ENCODE results near the gene MAGEF1.

The MAGEF1 gene

DNA sequence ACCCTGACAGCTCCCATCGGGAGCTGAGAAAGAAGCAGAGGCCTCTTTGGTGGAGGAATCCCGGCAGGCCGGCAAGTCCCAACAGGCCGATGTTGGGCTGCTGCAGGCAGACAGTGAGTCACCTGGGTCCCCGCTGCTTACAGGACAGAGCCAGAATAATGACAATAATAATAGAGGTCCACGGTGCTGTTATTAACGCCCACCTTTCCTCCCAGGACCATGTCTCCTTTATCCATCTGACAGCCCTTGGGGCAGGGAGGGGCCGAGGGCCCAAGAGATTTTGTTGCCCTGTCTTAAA, 29.3 kb upstream of the MAGEF1 start:
- TF ChIP-seq TAF1 (IDR thresholded peaks at IDR 0.05; ENCODE audit: borderline replicate concordance, insufficient read depth, low read length) (no peak), FOXP2 (optimal IDR thresholded peaks at IDR 0.05; ENCODE audit: borderline replicate concordance, extremely low read depth, extremely low read length, insufficient read depth) (no peak), REST (IDR thresholded peaks at IDR 0.05; ENCODE audit: insufficient read depth in 1 of 2, low read depth in 2 of 2, low read length in 2 of 2) (no peak), POLR2AphosphoS5 (IDR thresholded peaks at IDR 0.05; ENCODE audit: low read depth, low read length) (no peak), SIN3A (IDR thresholded peaks at IDR 0.05; ENCODE audit: borderline replicate concordance, insufficient read depth, low read length) (no peak)

DNA sequence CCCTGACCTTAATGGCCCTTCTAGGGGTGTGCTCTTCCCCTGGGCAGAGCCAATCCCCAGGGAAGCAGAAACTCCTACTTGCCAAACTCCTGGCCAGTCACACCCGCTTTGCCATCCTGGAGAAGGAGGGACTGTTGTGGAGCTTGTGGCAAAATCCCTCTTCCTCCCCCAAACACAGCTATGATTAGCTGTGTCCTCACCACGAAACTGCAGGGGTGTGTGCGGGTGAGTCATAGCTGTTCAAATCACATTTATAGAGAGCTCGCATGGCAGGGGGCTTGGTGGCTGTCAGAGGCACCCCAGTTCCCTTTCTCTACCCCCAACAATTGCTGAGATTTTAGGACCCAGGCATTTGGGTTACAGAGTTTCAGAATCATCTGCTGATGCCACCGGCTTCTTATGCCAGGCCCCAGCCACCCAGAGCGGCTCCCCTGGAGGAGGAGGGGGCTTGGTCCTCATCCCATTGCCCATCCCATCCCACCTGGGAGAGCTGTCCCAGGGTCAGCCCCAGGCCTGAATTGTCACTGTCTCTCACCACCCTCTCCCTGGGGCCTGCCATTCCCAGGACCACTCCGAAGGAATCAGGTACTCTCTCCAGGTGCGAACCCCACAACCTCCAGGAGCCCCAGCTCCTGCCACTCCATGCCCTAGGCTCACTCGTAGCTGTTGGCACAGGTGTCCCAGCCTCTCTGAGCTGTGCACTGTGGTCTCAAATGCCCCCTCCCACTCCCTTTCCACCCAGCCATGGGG, 28.8 kb upstream of the MAGEF1 start:
- TF ChIP-seq REST (IDR thresholded peaks at IDR 0.05; ENCODE audit: insufficient read depth in 1 of 2, low read depth in 2 of 2, low read length in 2 of 2), result no peak
- TF ChIP-seq FOXP2 (optimal IDR thresholded peaks at IDR 0.05; ENCODE audit: borderline replicate concordance, extremely low read depth, extremely low read length, insufficient read depth), result no peak
- no peak for TF ChIP-seq TAF1 (IDR thresholded peaks at IDR 0.05; ENCODE audit: borderline replicate concordance, insufficient read depth, low read length)
- TF ChIP-seq SIN3A (IDR thresholded peaks at IDR 0.05; ENCODE audit: borderline replicate concordance, insufficient read depth, low read length), result no peak
- TF ChIP-seq POLR2AphosphoS5 (IDR thresholded peaks at IDR 0.05; ENCODE audit: low read depth, low read length), result no peak

DNA sequence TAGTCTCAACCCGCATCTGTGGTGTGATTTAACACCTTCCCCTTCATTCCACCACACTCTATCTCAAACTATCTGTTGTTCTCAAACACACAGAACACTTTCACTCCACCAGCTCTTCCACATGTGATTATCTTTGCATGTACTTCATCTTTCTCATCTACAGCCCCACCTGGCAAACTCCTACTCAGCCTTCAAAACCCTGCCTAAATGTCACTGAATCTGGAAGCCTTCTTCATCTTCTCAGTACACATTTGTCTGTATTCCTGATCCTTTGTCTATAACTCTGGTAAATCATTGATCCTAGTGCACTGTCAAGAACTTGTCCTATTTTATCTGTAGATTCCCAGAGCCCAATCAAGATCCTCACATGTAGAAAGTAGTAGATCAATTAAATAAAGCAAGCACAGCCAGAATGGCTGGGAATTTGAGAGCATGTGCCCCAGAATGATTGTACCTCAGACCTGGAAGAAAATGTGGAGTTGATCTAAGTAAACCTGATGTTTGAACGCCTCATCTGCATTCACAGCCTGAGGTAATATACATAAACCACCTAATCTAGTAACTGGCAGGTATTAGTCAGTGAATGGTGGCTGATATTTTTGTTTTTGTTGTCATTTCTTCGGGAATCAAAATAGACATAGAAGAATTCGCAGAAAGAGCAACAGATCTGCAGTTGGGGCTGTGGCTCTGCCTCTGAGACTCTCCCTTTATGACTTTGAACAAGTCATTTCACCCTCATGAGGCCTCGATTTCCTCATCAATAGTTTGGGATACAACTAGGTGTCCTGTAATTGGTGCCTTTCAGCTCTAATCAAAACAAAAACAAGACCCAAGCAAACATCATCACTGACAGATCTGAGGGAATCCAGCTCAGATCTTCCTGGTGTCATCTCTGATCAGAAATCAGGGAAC, 28.0 kb upstream of the MAGEF1 start:
- no peak for TF ChIP-seq FOXP2 (optimal IDR thresholded peaks at IDR 0.05; ENCODE audit: borderline replicate concordance, extremely low read depth, extremely low read length, insufficient read depth)
- TF ChIP-seq SIN3A (IDR thresholded peaks at IDR 0.05; ENCODE audit: borderline replicate concordance, insufficient read depth, low read length), result no peak
- TF ChIP-seq POLR2AphosphoS5 (IDR thresholded peaks at IDR 0.05; ENCODE audit: low read depth, low read length), result no peak
- no peak for TF ChIP-seq TAF1 (IDR thresholded peaks at IDR 0.05; ENCODE audit: borderline replicate concordance, insufficient read depth, low read length)
- TF ChIP-seq REST (IDR thresholded peaks at IDR 0.05; ENCODE audit: insufficient read depth in 1 of 2, low read depth in 2 of 2, low read length in 2 of 2), result no peak

DNA sequence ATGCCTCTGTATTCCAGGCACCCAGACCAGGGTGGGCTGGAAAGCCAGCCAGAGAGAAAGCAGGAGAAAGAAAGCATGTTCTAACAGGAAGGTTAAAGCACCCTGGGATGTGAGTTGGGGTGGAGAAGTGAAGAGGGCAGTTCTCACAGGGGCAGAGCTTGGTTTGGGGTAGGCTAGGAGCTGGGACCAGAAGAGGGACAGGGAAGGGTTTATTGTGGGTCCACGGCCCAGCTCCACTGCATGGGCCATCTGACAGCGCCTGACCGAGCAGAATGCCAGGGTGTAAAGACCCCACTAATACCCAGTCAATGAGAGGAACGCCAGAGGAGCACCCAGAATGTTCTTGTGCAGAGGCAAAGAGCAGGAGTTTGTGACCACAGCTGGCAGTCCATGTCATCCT, 27.1 kb upstream of the MAGEF1 start:
- TF ChIP-seq FOXP2 (optimal IDR thresholded peaks at IDR 0.05; ENCODE audit: borderline replicate concordance, extremely low read depth, extremely low read length, insufficient read depth), result no peak
- TF ChIP-seq REST (IDR thresholded peaks at IDR 0.05; ENCODE audit: insufficient read depth in 1 of 2, low read depth in 2 of 2, low read length in 2 of 2), result no peak
- TF ChIP-seq POLR2AphosphoS5 (IDR thresholded peaks at IDR 0.05; ENCODE audit: low read depth, low read length), result no peak
- TF ChIP-seq TAF1 (IDR thresholded peaks at IDR 0.05; ENCODE audit: borderline replicate concordance, insufficient read depth, low read length), result no peak
- no peak for TF ChIP-seq SIN3A (IDR thresholded peaks at IDR 0.05; ENCODE audit: borderline replicate concordance, insufficient read depth, low read length)
